SK-N-SH treated with all-trans-retinoic acid at 6 μM for 48 hours (cell line): ENCODE data around the gene JARID2.
"Not testable (repeated sequence)": the region's sequence is repeated elsewhere in the genome, so short reads cannot be mapped to it uniquely, and the experiment has no call there.

Experiments
- ATAC-seq: fragments of 200-7000 bp; cut with Tn5 transposase; 3 replicates; pipeline ENCODE4 v1.9.1; 2020; ENCODE audit warnings: mild to moderate bottlenecking, moderate library complexity
- ARNTL ChIP-seq: fragments of 450-650 bp; formaldehyde crosslinking; IDR thresholded peaks from 2 replicates; pipeline ENCODE4 v1.5.0; 2020; ENCODE audit warnings: low read depth, mild to moderate bottlenecking, moderate library complexity, borderline replicate concordance
- BACH2 ChIP-seq: fragments of 250-450 bp; sonication (Bioruptor Pico); IDR thresholded peaks from 2 replicates; pipeline ENCODE4 v1.9.0; 2021; ENCODE audit warnings: mild to moderate bottlenecking, borderline replicate concordance
- CSDC2 ChIP-seq: fragments of 250-450 bp; sonication (Bioruptor Pico); IDR thresholded peaks from 2 replicates; pipeline ENCODE4 v1.5.0; 2020; ENCODE audit warnings: mild to moderate bottlenecking, moderate library complexity
- ESRRG ChIP-seq: fragments of 250-450 bp; sonication (Bioruptor Pico); IDR thresholded peaks from 2 replicates; pipeline ENCODE4 v1.6.1; 2021; ENCODE audit warnings: mild to moderate bottlenecking
- GLIS3 ChIP-seq: fragments of 250-450 bp; sonication (Bioruptor Pico); IDR thresholded peaks from 2 replicates; pipeline ENCODE4 v1.5.0; 2020; ENCODE audit warnings: mild to moderate bottlenecking, moderate library complexity
- ISL1 ChIP-seq: fragments of 250-450 bp; sonication (Bioruptor Pico); IDR thresholded peaks from 2 replicates; pipeline ENCODE4 v2.1.2; 2022; ENCODE audit warnings: mild to moderate bottlenecking, moderate library complexity
- OSR1 ChIP-seq: fragments of 250-450 bp; sonication (Bioruptor Pico); IDR thresholded peaks from 2 replicates; pipeline ENCODE4 v1.8.0; 2022; ENCODE audit warnings: moderate library complexity, mild to moderate bottlenecking, inconsistent platforms
- PPARA ChIP-seq: fragments of 250-450 bp; sonication (Bioruptor Pico); IDR thresholded peaks from 2 replicates; pipeline ENCODE4 v1.5.0; 2020; ENCODE audit warnings: mild to moderate bottlenecking, borderline replicate concordance
- RARB ChIP-seq: fragments of 250-450 bp; sonication (Bioruptor Pico); IDR thresholded peaks from 2 replicates; pipeline ENCODE4 v1.8.0; 2021; ENCODE audit warnings: mild to moderate bottlenecking, moderate library complexity
- SNAI2 ChIP-seq: fragments of 250-450 bp; sonication (Bioruptor Pico); IDR thresholded peaks from 2 replicates; pipeline ENCODE4 v1.5.0; 2020; ENCODE audit warnings: mild to moderate bottlenecking, moderate library complexity
- TOX ChIP-seq: fragments of 250-450 bp; sonication (Bioruptor Pico); IDR thresholded peaks from 2 replicates; pipeline ENCODE4 v1.8.0; 2021; ENCODE audit warnings: mild to moderate bottlenecking, moderate library complexity, borderline replicate concordance
- ZC3H10 ChIP-seq: fragments of 250-450 bp; sonication (Bioruptor Pico); IDR thresholded peaks from 2 replicates; pipeline ENCODE4 v1.5.1; 2021; ENCODE audit warnings: mild to moderate bottlenecking, moderate library complexity
- ZFP3 ChIP-seq: fragments of 250-450 bp; sonication (Bioruptor Pico); IDR thresholded peaks from 2 replicates; pipeline ENCODE4 v1.5.0; 2020; ENCODE audit warnings: mild to moderate bottlenecking, moderate library complexity
- ZFP30 ChIP-seq: fragments of 450-650 bp; formaldehyde crosslinking; IDR thresholded peaks from 2 replicates; pipeline ENCODE4 v1.5.0; 2022; ENCODE audit warnings: mild to moderate bottlenecking, moderate library complexity
- ZNF565 ChIP-seq: fragments of 450-650 bp; formaldehyde crosslinking; conservative IDR thresholded peaks from 2 replicates; pipeline ENCODE4 v1.5.0; 2020; ENCODE audit warnings: low read depth, mild to moderate bottlenecking, moderate library complexity
- ZNF70 ChIP-seq: fragments of 450-650 bp; formaldehyde crosslinking; IDR thresholded peaks from 2 replicates; pipeline ENCODE4 v1.5.0; 2020; ENCODE audit warnings: mild to moderate bottlenecking, moderate library complexity
- ZNF8 ChIP-seq: fragments of 450-650 bp; formaldehyde crosslinking; IDR thresholded peaks from 2 replicates; pipeline ENCODE4 v1.5.0; 2020; ENCODE audit warnings: mild to moderate bottlenecking, moderate library complexity
- TF ChIP-seq, protein P1 (sequence below): fragments of 250-450 bp; sonication (Bioruptor Pico); IDR thresholded peaks from 2 replicates; pipeline ENCODE4 v1.8.0; 2020; ENCODE audit warnings: mild to moderate bottlenecking, moderate library complexity, borderline replicate concordance
- TF ChIP-seq, protein P2 (sequence below): fragments of 250-450 bp; sonication (Bioruptor Pico); IDR thresholded peaks from 2 replicates; pipeline ENCODE4 v1.5.1; 2021; ENCODE audit warnings: mild to moderate bottlenecking, moderate library complexity
- TF ChIP-seq, protein P3 (sequence below): fragments of 250-450 bp; sonication (Bioruptor Pico); IDR thresholded peaks from 2 replicates; pipeline ENCODE4 v1.5.0; 2020; ENCODE audit warnings: mild to moderate bottlenecking, moderate library complexity
- TF ChIP-seq, protein P4 (sequence below): fragments of 250-450 bp; sonication (Bioruptor Pico); IDR thresholded peaks from 2 replicates; pipeline ENCODE4 v1.5.1; 2020; ENCODE audit warnings: low read depth, mild to moderate bottlenecking, moderate library complexity
- TF ChIP-seq, protein P5 (sequence below): fragments of 250-450 bp; sonication (Bioruptor Pico); IDR thresholded peaks from 2 replicates; pipeline ENCODE4 v1.8.0; 2021; ENCODE audit warnings: low read depth, mild to moderate bottlenecking, moderate library complexity, borderline replicate concordance

Gene JARID2

DNA sequence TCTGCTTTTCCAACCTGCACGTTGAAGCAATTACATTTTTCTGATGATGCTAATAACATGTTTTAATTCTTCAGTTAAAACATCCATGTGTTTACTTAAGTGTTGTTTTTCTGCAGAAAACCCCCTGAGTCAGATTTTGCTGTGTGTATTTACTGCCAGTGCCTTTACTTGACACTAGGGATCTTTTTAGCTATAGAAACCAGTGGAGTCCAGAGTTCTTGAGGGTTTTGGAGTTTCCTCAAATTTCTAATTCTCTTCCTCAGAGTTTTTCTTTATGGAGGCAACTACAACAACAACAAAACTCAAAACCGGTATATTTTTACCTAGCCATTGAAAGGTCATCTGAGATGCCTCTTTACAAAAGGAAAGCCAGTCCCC lies 168.4 kb downstream of the JARID2 start:
- TF ChIP-seq BACH2 (CRISPR knock-in tag) (no peak), ARNTL (CRISPR knock-in tag) (no peak), ZNF565 (CRISPR knock-in tag) (no peak), TOX (CRISPR knock-in tag) (no peak), ZFP30 (CRISPR knock-in tag) (no peak)
- TF ChIP-seq, protein P1, sequence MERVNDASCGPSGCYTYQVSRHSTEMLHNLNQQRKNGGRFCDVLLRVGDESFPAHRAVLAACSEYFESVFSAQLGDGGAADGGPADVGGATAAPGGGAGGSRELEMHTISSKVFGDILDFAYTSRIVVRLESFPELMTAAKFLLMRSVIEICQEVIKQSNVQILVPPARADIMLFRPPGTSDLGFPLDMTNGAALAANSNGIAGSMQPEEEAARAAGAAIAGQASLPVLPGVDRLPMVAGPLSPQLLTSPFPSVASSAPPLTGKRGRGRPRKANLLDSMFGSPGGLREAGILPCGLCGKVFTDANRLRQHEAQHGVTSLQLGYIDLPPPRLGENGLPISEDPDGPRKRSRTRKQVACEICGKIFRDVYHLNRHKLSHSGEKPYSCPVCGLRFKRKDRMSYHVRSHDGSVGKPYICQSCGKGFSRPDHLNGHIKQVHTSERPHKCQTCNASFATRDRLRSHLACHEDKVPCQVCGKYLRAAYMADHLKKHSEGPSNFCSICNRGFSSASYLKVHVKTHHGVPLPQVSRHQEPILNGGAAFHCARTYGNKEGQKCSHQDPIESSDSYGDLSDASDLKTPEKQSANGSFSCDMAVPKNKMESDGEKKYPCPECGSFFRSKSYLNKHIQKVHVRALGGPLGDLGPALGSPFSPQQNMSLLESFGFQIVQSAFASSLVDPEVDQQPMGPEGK (CRISPR knock-in tag) = no peak
- TF ChIP-seq, all 23 proteins: peak for 0
- no peak for ATAC-seq

DNA sequence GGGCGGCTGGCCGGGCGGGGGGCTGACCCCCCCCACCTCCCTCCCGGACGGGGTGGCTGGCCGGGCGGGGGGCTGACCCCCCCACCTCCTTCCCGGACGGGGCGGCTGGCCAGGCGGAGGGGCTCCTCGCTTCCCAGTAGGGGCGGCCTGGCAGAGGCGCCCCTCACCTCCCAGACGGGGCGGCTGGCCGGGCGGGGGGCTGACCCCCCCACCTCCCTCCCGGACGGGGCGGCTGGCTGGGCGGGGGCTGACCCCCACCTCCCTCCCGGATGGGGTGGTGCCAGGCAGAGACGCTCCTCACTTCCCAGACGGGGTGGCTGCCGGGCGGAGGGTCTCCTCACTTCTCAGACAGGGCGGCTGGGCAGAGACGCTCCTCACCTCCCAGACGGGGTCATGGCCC lies 169.8 kb downstream of the JARID2 start:
- not testable (repeated sequence) for ATAC-seq

DNA sequence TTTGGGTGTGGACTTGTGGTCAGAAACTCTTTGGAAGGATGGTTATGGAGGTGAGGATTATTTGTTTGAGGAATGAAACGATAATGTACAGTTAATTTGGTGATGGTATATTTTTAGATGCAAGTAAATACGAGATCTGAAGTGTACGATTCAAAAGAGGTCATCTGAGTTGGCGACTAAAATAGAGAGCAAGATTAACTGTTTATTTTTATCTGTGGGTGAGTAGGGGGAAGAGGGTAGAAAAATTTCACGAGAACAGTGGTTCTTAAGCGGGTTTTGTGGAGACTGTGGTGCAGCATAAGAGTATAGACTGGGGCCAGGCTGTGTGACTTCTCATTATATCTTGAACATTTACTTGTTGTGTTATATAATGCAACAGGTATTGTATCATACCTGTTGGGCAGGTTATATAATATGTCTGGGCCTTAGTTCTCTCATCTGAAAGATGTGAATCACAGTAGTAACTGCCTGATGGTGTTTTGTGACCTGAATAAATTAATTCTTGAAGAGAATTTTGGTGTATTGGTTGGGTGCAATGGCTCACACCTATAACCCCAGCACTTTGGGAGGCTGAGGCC lies 171.2 kb downstream of the JARID2 start:
- TF ChIP-seq GLIS3 (no peak), OSR1 (CRISPR knock-in tag) (no peak), ESRRG (CRISPR knock-in tag) (no peak), ZC3H10 (no peak), RARB (CRISPR knock-in tag) (no peak), ZNF565 (CRISPR knock-in tag) (no peak), ZFP3 (CRISPR knock-in tag) (no peak), ZNF70 (no peak), PPARA (CRISPR knock-in tag) (no peak), ZFP30 (CRISPR knock-in tag) (no peak), TOX (CRISPR knock-in tag) (no peak)
- TF ChIP-seq, protein P2, sequence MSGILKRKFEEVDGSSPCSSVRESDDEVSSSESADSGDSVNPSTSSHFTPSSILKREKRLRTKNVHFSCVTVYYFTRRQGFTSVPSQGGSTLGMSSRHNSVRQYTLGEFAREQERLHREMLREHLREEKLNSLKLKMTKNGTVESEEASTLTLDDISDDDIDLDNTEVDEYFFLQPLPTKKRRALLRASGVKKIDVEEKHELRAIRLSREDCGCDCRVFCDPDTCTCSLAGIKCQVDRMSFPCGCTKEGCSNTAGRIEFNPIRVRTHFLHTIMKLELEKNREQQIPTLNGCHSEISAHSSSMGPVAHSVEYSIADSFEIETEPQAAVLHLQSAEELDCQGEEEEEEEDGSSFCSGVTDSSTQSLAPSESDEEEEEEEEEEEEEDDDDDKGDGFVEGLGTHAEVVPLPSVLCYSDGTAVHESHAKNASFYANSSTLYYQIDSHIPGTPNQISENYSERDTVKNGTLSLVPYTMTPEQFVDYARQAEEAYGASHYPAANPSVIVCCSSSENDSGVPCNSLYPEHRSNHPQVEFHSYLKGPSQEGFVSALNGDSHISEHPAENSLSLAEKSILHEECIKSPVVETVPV (CRISPR knock-in tag) = no peak
- TF ChIP-seq, protein P3, sequence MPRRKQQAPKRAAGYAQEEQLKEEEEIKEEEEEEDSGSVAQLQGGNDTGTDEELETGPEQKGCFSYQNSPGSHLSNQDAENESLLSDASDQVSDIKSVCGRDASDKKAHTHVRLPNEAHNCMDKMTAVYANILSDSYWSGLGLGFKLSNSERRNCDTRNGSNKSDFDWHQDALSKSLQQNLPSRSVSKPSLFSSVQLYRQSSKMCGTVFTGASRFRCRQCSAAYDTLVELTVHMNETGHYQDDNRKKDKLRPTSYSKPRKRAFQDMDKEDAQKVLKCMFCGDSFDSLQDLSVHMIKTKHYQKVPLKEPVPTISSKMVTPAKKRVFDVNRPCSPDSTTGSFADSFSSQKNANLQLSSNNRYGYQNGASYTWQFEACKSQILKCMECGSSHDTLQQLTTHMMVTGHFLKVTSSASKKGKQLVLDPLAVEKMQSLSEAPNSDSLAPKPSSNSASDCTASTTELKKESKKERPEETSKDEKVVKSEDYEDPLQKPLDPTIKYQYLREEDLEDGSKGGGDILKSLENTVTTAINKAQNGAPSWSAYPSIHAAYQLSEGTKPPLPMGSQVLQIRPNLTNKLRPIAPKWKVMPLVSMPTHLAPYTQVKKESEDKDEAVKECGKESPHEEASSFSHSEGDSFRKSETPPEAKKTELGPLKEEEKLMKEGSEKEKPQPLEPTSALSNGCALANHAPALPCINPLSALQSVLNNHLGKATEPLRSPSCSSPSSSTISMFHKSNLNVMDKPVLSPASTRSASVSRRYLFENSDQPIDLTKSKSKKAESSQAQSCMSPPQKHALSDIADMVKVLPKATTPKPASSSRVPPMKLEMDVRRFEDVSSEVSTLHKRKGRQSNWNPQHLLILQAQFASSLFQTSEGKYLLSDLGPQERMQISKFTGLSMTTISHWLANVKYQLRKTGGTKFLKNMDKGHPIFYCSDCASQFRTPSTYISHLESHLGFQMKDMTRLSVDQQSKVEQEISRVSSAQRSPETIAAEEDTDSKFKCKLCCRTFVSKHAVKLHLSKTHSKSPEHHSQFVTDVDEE (CRISPR knock-in tag) = no peak
- ATAC-seq = no peak

DNA sequence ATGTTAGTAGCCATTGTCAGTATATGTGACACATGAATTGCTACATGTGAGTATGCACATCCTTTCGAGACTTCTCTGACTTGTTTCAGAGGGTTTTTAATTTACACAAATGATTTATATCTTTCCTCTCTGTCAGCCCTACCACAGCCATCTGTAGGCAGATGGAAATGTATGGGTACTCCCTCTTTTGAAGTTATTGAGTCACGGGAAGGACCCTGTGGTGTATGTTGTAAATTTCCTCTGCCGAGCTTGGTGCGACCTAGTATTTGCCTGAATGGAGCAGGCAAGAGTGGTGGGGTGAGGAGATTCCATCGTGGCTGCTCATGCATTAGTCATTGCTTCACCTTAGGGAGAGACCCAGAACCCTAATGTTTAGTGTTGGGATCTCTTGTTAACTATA lies 171.9 kb downstream of the JARID2 start:
- no peak for ATAC-seq
- TF ChIP-seq ZC3H10 = no peak
- TF ChIP-seq SNAI2 = no peak
- no peak for TF ChIP-seq TOX (CRISPR knock-in tag)
- TF ChIP-seq ZNF565 (CRISPR knock-in tag) = no peak
- TF ChIP-seq ZFP30 (CRISPR knock-in tag) = no peak
- TF ChIP-seq, protein P2 (CRISPR knock-in tag) = no peak
- no peak for TF ChIP-seq ZNF70
- TF ChIP-seq, protein P4, sequence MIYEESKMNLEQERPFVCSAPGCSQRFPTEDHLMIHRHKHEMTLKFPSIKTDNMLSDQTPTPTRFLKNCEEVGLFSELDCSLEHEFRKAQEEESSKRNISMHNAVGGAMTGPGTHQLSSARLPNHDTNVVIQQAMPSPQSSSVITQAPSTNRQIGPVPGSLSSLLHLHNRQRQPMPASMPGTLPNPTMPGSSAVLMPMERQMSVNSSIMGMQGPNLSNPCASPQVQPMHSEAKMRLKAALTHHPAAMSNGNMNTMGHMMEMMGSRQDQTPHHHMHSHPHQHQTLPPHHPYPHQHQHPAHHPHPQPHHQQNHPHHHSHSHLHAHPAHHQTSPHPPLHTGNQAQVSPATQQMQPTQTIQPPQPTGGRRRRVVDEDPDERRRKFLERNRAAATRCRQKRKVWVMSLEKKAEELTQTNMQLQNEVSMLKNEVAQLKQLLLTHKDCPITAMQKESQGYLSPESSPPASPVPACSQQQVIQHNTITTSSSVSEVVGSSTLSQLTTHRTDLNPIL (CRISPR knock-in tag) = no peak
- no peak for TF ChIP-seq ESRRG (CRISPR knock-in tag)
- TF ChIP-seq ZFP3 (CRISPR knock-in tag) = no peak
- no peak for TF ChIP-seq ZNF8 (CRISPR knock-in tag)
- TF ChIP-seq CSDC2 (CRISPR knock-in tag) = no peak
- TF ChIP-seq, protein P5, sequence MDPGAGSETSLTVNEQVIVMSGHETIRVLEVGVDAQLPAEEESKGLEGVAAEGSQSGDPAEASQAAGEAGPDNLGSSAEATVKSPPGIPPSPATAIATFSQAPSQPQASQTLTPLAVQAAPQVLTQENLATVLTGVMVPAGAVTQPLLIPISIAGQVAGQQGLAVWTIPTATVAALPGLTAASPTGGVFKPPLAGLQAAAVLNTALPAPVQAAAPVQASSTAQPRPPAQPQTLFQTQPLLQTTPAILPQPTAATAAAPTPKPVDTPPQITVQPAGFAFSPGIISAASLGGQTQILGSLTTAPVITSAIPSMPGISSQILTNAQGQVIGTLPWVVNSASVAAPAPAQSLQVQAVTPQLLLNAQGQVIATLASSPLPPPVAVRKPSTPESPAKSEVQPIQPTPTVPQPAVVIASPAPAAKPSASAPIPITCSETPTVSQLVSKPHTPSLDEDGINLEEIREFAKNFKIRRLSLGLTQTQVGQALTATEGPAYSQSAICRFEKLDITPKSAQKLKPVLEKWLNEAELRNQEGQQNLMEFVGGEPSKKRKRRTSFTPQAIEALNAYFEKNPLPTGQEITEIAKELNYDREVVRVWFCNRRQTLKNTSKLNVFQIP (CRISPR knock-in tag) = no peak
- no peak for TF ChIP-seq ISL1 (CRISPR knock-in tag)
- no peak for TF ChIP-seq BACH2 (CRISPR knock-in tag)
- no peak for TF ChIP-seq OSR1 (CRISPR knock-in tag)
